ENCODE data around the gene DHODH. TPM values are rescaled to one million over a fixed set of nuclear protein-coding genes. Genes with fewer than 3 reads are reported as not detected.
"Not testable (repeated sequence)": the region's sequence is repeated elsewhere in the genome, so short reads cannot be mapped to it uniquely, and the experiment has no call there.

The DHODH gene
- total RNA-seq, 3 donors from 2014 or later = 5.9 to 8.3 (median 7.4) TPM

GRCh38 chr16:72073560-72074230, 65.2 kb downstream of the DHODH start:
- no peak for TF ChIP-seq CTCF (IDR thresholded peaks at IDR 0.05)
- ATAC-seq = no peak
- H3K36me3 ChIP-seq (ENCODE audit: low read depth) = no peaks in the 10 kb centered on the region
- H3K4me3 ChIP-seq = no peak overlapping the region
- H3K4me1 ChIP-seq (ENCODE audit: low read depth) = no peaks in the 10 kb centered on the region
- no peak for DNase-seq
- intact Hi-C loops (cut with DNase I, micrococcal nuclease) = no loop called here
- H3K9me3 ChIP-seq = no peaks in the 10 kb centered on the region

GRCh38 chr16:72075067-72075466, 66.5 kb downstream of the DHODH start:
- peak; percentile 77 for ATAC-seq
- intact Hi-C loops (cut with DNase I, micrococcal nuclease); DNase-seq; H3K4me3 ChIP-seq; H3K4me1 ChIP-seq (ENCODE audit: low read depth); H3K9me3 ChIP-seq; H3K36me3 ChIP-seq (ENCODE audit: low read depth): not testable (repeated sequence)

Other genes with a start within 250 kb of the DHODH start
- gene AP1G1, start 199.9 kb upstream of the DHODH start, total RNA-seq = 100 to 1,000 TPM in 1 of 3 donors, 10 to 100 TPM in 2; 82.9 to 108 (median 96.7) TPM
- 10 to 100 TPM; 21.6 to 38.7 (median 24.0) TPM for gene ATXN1L, start 162.8 kb upstream of the DHODH start, total RNA-seq
- gene ZNF821, start 124.6 kb upstream of the DHODH start, total RNA-seq = 10 to 100 TPM; 10.2 to 13.7 (median 12.7) TPM
- gene IST1, start 113.2 kb upstream of the DHODH start, total RNA-seq = 100 to 1,000 TPM; 223 to 278 (median 228) TPM
- gene PKD1L3, start 8.3 kb upstream of the DHODH start, total RNA-seq = under 1 TPM; 0.06 to 0.39 (median 0.13) TPM
- 1 to 10 TPM in 1 of 3 donors, under 1 TPM in 2; 0.38 to 4.6 (median 0.51) TPM for gene HP, start 45.8 kb downstream of the DHODH start, total RNA-seq
- under 1 TPM in 1 of 3 donors, not detected in 2; 0.51 TPM for gene HPR, start 54.5 kb downstream of the DHODH start, total RNA-seq
- 10 to 100 TPM in 2 of 3 donors, 1 to 10 TPM in 1; 9.8 to 14.5 (median 12.0) TPM for gene TXNL4B, start 84.9 kb downstream of the DHODH start, total RNA-seq
- 10 to 100 TPM; 56.0 to 75.9 (median 62.7) TPM for gene DHX38, start 85.1 kb downstream of the DHODH start, total RNA-seq
- gene PMFBP1, start 163.4 kb downstream of the DHODH start, total RNA-seq = 1 to 10 TPM; 3.6 to 9.7 (median 7.2) TPM

Measured in mucosa of descending colon (tissue), 3 donors.